ENCODE measurements around the gene CDKN1A. TPM values are rescaled to one million over a fixed set of nuclear protein-coding genes. Genes with fewer than 3 reads are reported as not detected.

Gene CDKN1A
- total RNA-seq, 5 donors from 2014 or later (not counting 1 experiment from before 2014, with no cell fraction given): 9.6 to 88.9 (median 11.8) TPM

DNA sequence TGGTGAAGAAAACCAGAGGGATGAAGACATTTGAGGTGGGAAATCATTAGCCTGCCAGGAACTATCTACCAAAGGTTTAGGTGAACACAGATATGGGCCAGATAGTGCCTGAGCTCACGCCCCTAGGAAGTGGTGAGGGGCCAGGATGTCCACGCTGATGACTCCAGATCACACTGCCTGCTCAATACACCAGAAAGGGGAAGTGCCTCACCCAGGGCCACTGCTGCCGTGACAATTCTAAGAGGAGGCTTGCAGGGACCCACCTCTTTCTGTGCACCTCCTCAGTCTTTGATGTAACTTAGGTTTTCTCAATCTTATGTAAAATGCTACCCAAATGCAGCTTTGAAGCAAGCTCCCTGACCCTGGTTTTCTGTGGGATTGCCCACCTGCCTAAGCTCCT is 13.7 kb downstream of the CDKN1A start:
- ChIA-PET CTCF (interaction anchor here (0.5 to 1.2 kb wide), 4 partner anchors 30 to 95 kb away, joined by 3 to 5 read pairs (median 3); no protein-coding TSS in a partner anchor), POLR2A (no interaction called here)
- 6% methylated on average over 3 of the region's 3 CpGs for WGBS (ENCODE audit: insufficient coverage)
- H3K9me3 ChIP-seq: no peaks in the 10 kb centered on the region
- H3K36me3 Mint-ChIP-seq: no peaks in the 10 kb centered on the region
- no peaks in the 10 kb centered on the region for H3K9me3 Mint-ChIP-seq
- peaks cover 4 to 19% of the 10 kb centered on the region in 2 experiments for H3K4me1 ChIP-seq (ENCODE audit: control insufficient read depth in 1 of 2, extremely low read depth in 1 of 2, insufficient read depth in 2 of 2, low read length in 2 of 2)
- DNase-seq (peak in 10 of 35 experiments; percentile 12 to 54 (median 19)), ATAC-seq (replicated peaks in 1 of 4) (peak; percentile 60 to 86 (median 80))
- H3K27me3 Mint-ChIP-seq: no peaks in the 10 kb centered on the region
- no peak overlapping the region for H3K4me3 Mint-ChIP-seq
- H3K4me3 ChIP-seq (ENCODE audit: control insufficient read depth in 1 of 2, extremely low read depth in 1 of 2, low read length in 1 of 2): no peak overlapping the region
- no peaks in the 10 kb centered on the region for H3K36me3 ChIP-seq (ENCODE audit: control insufficient read depth in 2 of 2, extremely low read depth in 1 of 2, insufficient read depth in 1 of 2, low read length in 1 of 2)
- H3K27ac ChIP-seq (ENCODE audit: low read length): peak overlapping the region; percentile 49
- peaks cover 7 to 36% (median 19%) of the 10 kb centered on the region in 3 donors for H3K4me1 Mint-ChIP-seq
- H3K27ac Mint-ChIP-seq: peak overlapping the region; percentile 54 to 80
- no peaks in the 10 kb centered on the region for H3K27me3 ChIP-seq (replicated peaks in 1 of 2; ENCODE audit: control insufficient read depth in 2 of 2, extremely low read depth in 1 of 2, insufficient read depth in 2 of 2, low read length in 1 of 2)

DNA sequence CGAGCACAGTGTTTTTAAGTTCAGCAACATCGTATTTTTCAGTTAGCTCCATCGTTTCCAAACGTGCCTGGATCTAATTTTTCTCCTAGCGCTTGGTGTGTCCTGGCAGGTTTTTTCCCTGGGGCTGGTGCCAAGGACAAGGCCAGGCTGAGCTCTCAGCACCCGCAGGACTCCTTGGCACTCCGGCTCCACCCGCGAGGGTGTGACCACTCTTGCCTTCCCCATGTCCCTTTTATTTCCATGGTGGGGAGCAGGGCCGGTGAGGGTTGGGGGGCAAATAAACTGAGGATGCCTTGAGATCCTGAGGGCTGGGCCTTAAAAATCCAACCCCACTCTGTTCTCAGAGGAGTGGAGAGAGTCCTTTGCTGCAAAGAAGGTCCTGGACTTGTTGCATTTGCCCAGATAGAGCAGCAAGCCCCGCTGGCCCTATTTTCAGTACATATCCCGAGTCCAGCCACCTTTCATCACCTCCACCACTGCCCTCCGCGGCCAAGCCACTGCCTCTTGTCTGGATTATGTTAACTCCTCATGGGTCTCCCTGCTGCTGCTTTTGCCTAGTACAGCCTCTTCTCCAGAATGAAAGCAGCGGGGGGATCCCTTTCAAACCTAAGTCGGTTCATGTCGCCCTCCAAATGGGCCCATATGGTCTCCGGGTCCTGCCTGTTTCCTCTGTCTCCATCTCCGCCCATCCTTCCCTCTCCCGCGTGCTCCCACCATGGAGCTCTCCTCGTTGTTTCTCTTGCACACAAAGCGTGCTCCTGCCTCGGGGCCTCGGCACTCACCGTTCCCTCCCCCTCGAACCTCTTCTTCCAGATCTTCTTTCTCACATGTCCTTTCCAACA is 14.6 kb downstream of the CDKN1A start:
- H3K4me1 ChIP-seq (ENCODE audit: control insufficient read depth in 1 of 2, extremely low read depth in 1 of 2, insufficient read depth in 2 of 2, low read length in 2 of 2): peaks cover 4 to 19% of the 10 kb centered on the region in 2 experiments
- Mint-ChIP-seq H3K27me3 (no peaks in the 10 kb centered on the region), H3K36me3 (no peaks in the 10 kb centered on the region), H3K27ac (peak overlapping the region in 1 of 2 donors; percentile 80), H3K4me1 (peaks cover 7 to 36% (median 19%) of the 10 kb centered on the region in 3 donors), H3K4me3 (no peak overlapping the region), H3K9me3 (no peaks in the 10 kb centered on the region)
- H3K36me3 ChIP-seq (ENCODE audit: control insufficient read depth in 2 of 2, extremely low read depth in 1 of 2, insufficient read depth in 1 of 2, low read length in 1 of 2): no peaks in the 10 kb centered on the region
- H3K4me3 ChIP-seq (ENCODE audit: control insufficient read depth in 1 of 2, extremely low read depth in 1 of 2, low read length in 1 of 2): no peak overlapping the region
- H3K27me3 ChIP-seq (replicated peaks in 1 of 2; ENCODE audit: control insufficient read depth in 2 of 2, extremely low read depth in 1 of 2, insufficient read depth in 2 of 2, low read length in 1 of 2): no peaks in the 10 kb centered on the region
- no peak for DNase-seq
- ATAC-seq (replicated peaks in 1 of 4): no peak
- CTCF ChIA-PET: interaction anchor here in 1 of 2 donors (1.2 kb wide), 2 partner anchors 31 to 78 kb away, joined by 3 read pairs; no protein-coding TSS in a partner anchor
- WGBS (ENCODE audit: insufficient coverage): 95% methylated on average over 22 of the region's 27 CpGs
- POLR2A ChIA-PET: no interaction called here
- H3K9me3 ChIP-seq: no peaks in the 10 kb centered on the region
- H3K27ac ChIP-seq (ENCODE audit: low read length): peak overlapping the region; percentile 34

DNA sequence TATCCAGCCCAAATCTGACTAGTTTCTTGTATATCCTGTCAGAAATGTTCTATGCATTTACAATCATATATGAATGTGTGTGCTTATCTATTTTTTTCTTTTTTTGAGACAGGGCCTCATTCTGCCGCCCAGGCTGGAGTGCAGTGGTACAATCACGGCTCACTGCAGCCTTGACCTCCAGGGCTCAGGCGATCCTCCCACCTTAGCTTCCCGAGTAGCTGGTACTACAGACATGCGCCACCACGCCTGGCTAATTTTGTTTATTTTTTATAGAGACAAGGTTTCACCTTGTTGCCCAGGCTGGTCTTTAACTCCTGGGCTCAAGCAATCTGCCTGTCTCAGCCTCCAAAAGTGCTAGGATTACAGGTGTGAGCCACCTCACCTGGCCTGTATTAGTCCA is 16.1 kb downstream of the CDKN1A start:
- Histone ChIP-seq H3K9me3 (no peaks in the 10 kb centered on the region), H3K36me3 (ENCODE audit: control insufficient read depth in 2 of 2, extremely low read depth in 1 of 2, insufficient read depth in 1 of 2, low read length in 1 of 2) (no peaks in the 10 kb centered on the region), H3K4me3 (ENCODE audit: control insufficient read depth in 1 of 2, extremely low read depth in 1 of 2, low read length in 1 of 2) (no peak overlapping the region), H3K27me3 (replicated peaks in 1 of 2; ENCODE audit: control insufficient read depth in 2 of 2, extremely low read depth in 1 of 2, insufficient read depth in 2 of 2, low read length in 1 of 2) (peaks cover 0 to 3% of the 10 kb centered on the region in 2 experiments), H3K4me1 (ENCODE audit: control insufficient read depth in 1 of 2, extremely low read depth in 1 of 2, insufficient read depth in 2 of 2, low read length in 2 of 2) (peaks cover 4 to 19% of the 10 kb centered on the region in 2 experiments), H3K27ac (ENCODE audit: low read length) (no peak overlapping the region)
- Mint-ChIP-seq H3K4me1 (peaks cover 7 to 36% (median 19%) of the 10 kb centered on the region in 3 donors), H3K36me3 (no peaks in the 10 kb centered on the region), H3K9me3 (no peaks in the 10 kb centered on the region), H3K27me3 (no peaks in the 10 kb centered on the region), H3K4me3 (no peak overlapping the region), H3K27ac (no peak overlapping the region)
- POLR2A ChIA-PET: no interaction called here
- CTCF ChIA-PET: no interaction called here
- DNase-seq (no peak), ATAC-seq (replicated peaks in 1 of 4) (no peak)
- WGBS (ENCODE audit: insufficient coverage): 100% methylated on average over 2 of the region's 6 CpGs

- H3K9me3 Mint-ChIP-seq: no peaks in the 10 kb centered on the region
- Histone ChIP-seq H3K27ac (ENCODE audit: low read length) (no peak overlapping the region), H3K27me3 (replicated peaks in 1 of 2; ENCODE audit: control insufficient read depth in 2 of 2, extremely low read depth in 1 of 2, insufficient read depth in 2 of 2, low read length in 1 of 2) (peaks cover 0 to 3% of the 10 kb centered on the region in 2 experiments), H3K4me1 (ENCODE audit: control insufficient read depth in 1 of 2, extremely low read depth in 1 of 2, insufficient read depth in 2 of 2, low read length in 2 of 2) (peaks cover 4 to 19% of the 10 kb centered on the region in 2 experiments), H3K4me3 (ENCODE audit: control insufficient read depth in 1 of 2, extremely low read depth in 1 of 2, low read length in 1 of 2) (no peak overlapping the region), H3K9me3 (no peaks in the 10 kb centered on the region), H3K36me3 (ENCODE audit: control insufficient read depth in 2 of 2, extremely low read depth in 1 of 2, insufficient read depth in 1 of 2, low read length in 1 of 2) (no peaks in the 10 kb centered on the region)
- ChIA-PET POLR2A (no interaction called here), CTCF (interaction anchor here in 1 of 2 donors (0.5 kb wide), 1 partner anchor 89 kb away, joined by 4 read pairs; no protein-coding TSS in a partner anchor)
- peaks cover 7 to 36% (median 19%) of the 10 kb centered on the region in 3 donors for H3K4me1 Mint-ChIP-seq
- no peaks in the 10 kb centered on the region for H3K36me3 Mint-ChIP-seq
- no peak overlapping the region for H3K27ac Mint-ChIP-seq
- DNase-seq: no peak
- no peaks in the 10 kb centered on the region for H3K27me3 Mint-ChIP-seq
- ATAC-seq (replicated peaks in 1 of 4): no peak
- WGBS (ENCODE audit: insufficient coverage): 71% methylated on average over 1 of the region's 2 CpGs
- H3K4me3 Mint-ChIP-seq: no peak overlapping the region
Measured at GRCh38 chr6:36695414-36695813, 16.9 kb downstream of the CDKN1A start.

DNA sequence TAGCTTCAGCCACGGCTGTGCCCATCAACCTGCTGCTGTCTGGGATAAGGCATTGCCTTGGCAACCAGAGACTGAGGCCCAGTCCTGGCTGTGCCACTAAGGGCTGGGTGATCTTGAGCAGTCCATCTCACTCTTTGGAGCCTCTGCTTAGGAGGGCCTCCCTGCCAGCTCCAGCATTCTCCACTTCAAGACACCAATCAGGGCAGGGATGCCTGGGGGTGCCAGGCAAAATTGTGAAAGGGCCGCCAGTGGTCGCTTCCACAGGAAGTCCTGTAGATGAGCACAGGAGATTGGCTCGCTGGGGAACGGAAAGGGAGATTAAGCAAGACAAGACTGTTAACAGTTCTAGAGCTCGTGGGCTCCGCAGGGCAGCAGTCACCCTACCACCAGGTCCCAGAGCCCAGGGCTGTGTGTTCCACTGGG is 19.0 kb downstream of the CDKN1A start, which contains the start of gene RAB44:
RAB44 (plus strand) TSS at position 346 of the 423 bp plus-strand sequence. CDS start 6,410 bp downstream, outside the sequence.
- Mint-ChIP-seq H3K4me1 (peaks cover 2 to 18% (median 5%) of the 10 kb centered on the region in 3 donors), H3K27ac (no peak within 1 kb of the TSS), H3K9me3 (no peaks in the 10 kb centered on the region), H3K4me3 (no peak within 1 kb of the TSS), H3K36me3 (no peaks in the 10 kb centered on the region), H3K27me3 (no peaks in the 10 kb centered on the region)
- no peaks in the 10 kb centered on the region for H3K9me3 ChIP-seq
- no peak within 1 kb of the TSS for H3K27ac ChIP-seq (ENCODE audit: low read length)
- POLR2A ChIA-PET: no interaction called here
- no peak for DNase-seq
- peaks cover 0 to 5% of the 10 kb centered on the region in 2 experiments for H3K27me3 ChIP-seq (replicated peaks in 1 of 2; ENCODE audit: control insufficient read depth in 2 of 2, extremely low read depth in 1 of 2, insufficient read depth in 2 of 2, low read length in 1 of 2)
- no peaks in the 10 kb centered on the region for H3K36me3 ChIP-seq (ENCODE audit: control insufficient read depth in 2 of 2, extremely low read depth in 1 of 2, insufficient read depth in 1 of 2, low read length in 1 of 2)
- WGBS (ENCODE audit: insufficient coverage): 85% methylated on average over 4 of the region's 7 CpGs
- CTCF ChIA-PET: interaction anchor here in 1 of 2 donors (1.0 kb wide), 1 partner anchor 9 kb away, joined by 5 read pairs; no protein-coding TSS in a partner anchor
- ATAC-seq (replicated peaks in 1 of 4): no peak
- no peak within 1 kb of the TSS for H3K4me3 ChIP-seq (ENCODE audit: control insufficient read depth in 1 of 2, extremely low read depth in 1 of 2, low read length in 1 of 2)
- H3K4me1 ChIP-seq (ENCODE audit: control insufficient read depth in 1 of 2, extremely low read depth in 1 of 2, insufficient read depth in 2 of 2, low read length in 2 of 2): peaks cover 0 to 9% of the 10 kb centered on the region in 2 experiments

GRCh38 chr6:36698196-36698595 is 19.7 kb downstream of the CDKN1A start:
- no peaks in the 10 kb centered on the region for H3K36me3 ChIP-seq (ENCODE audit: control insufficient read depth in 2 of 2, extremely low read depth in 1 of 2, insufficient read depth in 1 of 2, low read length in 1 of 2)
- no peak overlapping the region for H3K4me3 ChIP-seq (ENCODE audit: control insufficient read depth in 1 of 2, extremely low read depth in 1 of 2, low read length in 1 of 2)
- DNase-seq (no peak), ATAC-seq (replicated peaks in 1 of 4) (no peak)
- no peaks in the 10 kb centered on the region for H3K27me3 Mint-ChIP-seq
- H3K9me3 Mint-ChIP-seq: no peaks in the 10 kb centered on the region
- ChIA-PET CTCF (no interaction called here), POLR2A (no interaction called here)
- peaks cover 0 to 2% of the 10 kb centered on the region in 2 experiments for H3K4me1 ChIP-seq (ENCODE audit: control insufficient read depth in 1 of 2, extremely low read depth in 1 of 2, insufficient read depth in 2 of 2, low read length in 2 of 2)
- H3K36me3 Mint-ChIP-seq: no peaks in the 10 kb centered on the region
- no peaks in the 10 kb centered on the region for H3K9me3 ChIP-seq
- peaks cover 0 to 12% (median 0%) of the 10 kb centered on the region in 3 donors for H3K4me1 Mint-ChIP-seq
- H3K27me3 ChIP-seq (replicated peaks in 1 of 2; ENCODE audit: control insufficient read depth in 2 of 2, extremely low read depth in 1 of 2, insufficient read depth in 2 of 2, low read length in 1 of 2): peaks cover 0 to 8% of the 10 kb centered on the region in 2 experiments
- 89% methylated on average over 4 of the region's 6 CpGs for WGBS (ENCODE audit: insufficient coverage)
- H3K4me3 Mint-ChIP-seq: no peak overlapping the region
- H3K27ac Mint-ChIP-seq: no peak overlapping the region
- H3K27ac ChIP-seq (ENCODE audit: low read length): no peak overlapping the region
